HCT116 (cell line): ENCODE data around the gene SLC6A2. TPM values are rescaled to one million over a fixed set of nuclear protein-coding genes. Genes with fewer than 3 reads are reported as not detected.

Source experiments
- ATAC-seq: fragments of 200-7000 bp; cut with Tn5 transposase; 2 replicates; pipeline ENCODE4 v1.9.1; 2020; ENCODE audit warnings: mild to moderate bottlenecking, moderate library complexity
- BruUV-seq: library from RNA; stranded (reverse); fragments of 400-500 nt; replicated peaks from 2 replicates; lab custom pipeline; 2021; lab: Mats Ljungman, UMichigan
- CTCF ChIA-PET: fragments of 300-600 bp; sonication (Branson Sonifier 250); formaldehyde crosslinking; loops from one replicate; lab custom pipeline; 2021; ENCODE audit warnings: antibody characterized with exemption; lab: Charles Lee
- POLR2A ChIA-PET: fragments of 300-600, 350-600 bp; sonication (Branson Sonifier 250); formaldehyde crosslinking; loops from one replicate; lab custom pipeline; 2021; ENCODE audit warnings: antibody characterized with exemption; lab: Charles Lee
- RAD21 ChIA-PET, 2 experiments: fragments of 300-600 bp; sonication (Branson Sonifier 250); formaldehyde crosslinking; loops; one replicate each; lab custom pipeline; 2023; ENCODE audit warnings: low total read pairs in 2 of 2; ENCODE audit not compliant: uncharacterized antibody in 2 of 2, unreplicated experiment in 2 of 2, low non-redundant PET in 1 of 2; lab: Charles Lee
- DNase-seq: peaks from one replicate; pipeline ENCODE4 v3.0.0-alpha.2; 2010; ENCODE audit warnings: low read depth, low spot score
- H2AFZ ChIP-seq: fragments of 200-600 bp; shearing (Covaris generic), sonication (generic); 2 replicates; pipeline ENCODE4 v1.6.1; 2017; ENCODE audit warnings: low read depth, mixed run types, mixed read lengths, antibody characterized with exemption, low read length; ENCODE audit not compliant: poor library complexity, severe bottlenecking
- H3K27ac ChIP-seq: 2 replicates; pipeline ENCODE4 v1.5.1; 2012; ENCODE audit warnings: low read depth, low read length
- H3K27me3 ChIP-seq: fragments of 200-600 bp; sonication (generic); 2 replicates; pipeline ENCODE4 v1.6.1; 2016; ENCODE audit warnings: mixed run types, low read length, mixed read lengths; ENCODE audit not compliant: insufficient read depth
- H3K36me3 ChIP-seq, 2 experiments: fragments of 200-500 bp in 1 of 2; fragments of 200-600 bp in 1 of 2; sonication (Bioruptor generic) in 1 of 2; sonication (generic) in 1 of 2; 2 replicates each; pipeline versions ENCODE4 v1.5.1 to v1.6.1; 2014 to 2016; ENCODE audit warnings: low read length in 2 of 2, inconsistent platforms in 1 of 2, mixed read lengths in 1 of 2, mixed run types in 1 of 2; ENCODE audit not compliant: insufficient read depth in 2 of 2, control insufficient read depth in 1 of 2
- H3K4me1 ChIP-seq, 2 experiments: fragments of 200-600 bp in 1 of 2; sonication (generic) in 1 of 2; 2 replicates each; pipeline versions ENCODE4 v1.5.1 to v1.6.1; 2012 to 2017; ENCODE audit warnings: low read length in 2 of 2, inconsistent platforms in 1 of 2, mild to moderate bottlenecking in 1 of 2, mixed read lengths in 1 of 2, mixed run types in 1 of 2, moderate library complexity in 1 of 2; ENCODE audit not compliant: insufficient read depth in 2 of 2, control insufficient read depth in 1 of 2
- H3K4me2 ChIP-seq: fragments of 200-600 bp; sonication (generic); 2 replicates; pipeline ENCODE4 v1.6.1; 2017; ENCODE audit warnings: mixed run types, low read length, mixed read lengths
- H3K4me3 ChIP-seq, 2 experiments: fragments of 200-600 bp in 1 of 2; sonication (generic) in 1 of 2; replicated peaks in 1 of 2; 2 replicates each; pipeline ENCODE4 v1.5.1; 2011 to 2016; ENCODE audit warnings: low read length in 2 of 2, control low read depth in 1 of 2, low read depth in 1 of 2, mild to moderate bottlenecking in 1 of 2, mixed read lengths in 1 of 2, mixed run types in 1 of 2
- H3K79me2 ChIP-seq: fragments of 200-600 bp; sonication (generic); 2 replicates; pipeline ENCODE4 v1.6.1; 2017; ENCODE audit warnings: mild to moderate bottlenecking, mixed run types, low read length, moderate library complexity, mixed read lengths; ENCODE audit not compliant: insufficient read depth
- H3K9ac ChIP-seq: fragments of 200-600 bp; sonication (generic); 2 replicates; pipeline ENCODE4 v1.6.1; 2016; ENCODE audit warnings: low read length, mixed read lengths
- H3K9me2 ChIP-seq: fragments of 200-600 bp; sonication (generic), shearing (Covaris generic); 2 replicates; pipeline ENCODE4 v1.6.1; 2017; ENCODE audit warnings: mixed run types, mild to moderate bottlenecking, moderate library complexity; ENCODE audit not compliant: insufficient read depth
- H3K9me3 ChIP-seq, 2 experiments: fragments of 200-500 bp in 1 of 2; fragments of 200-600 bp in 1 of 2; sonication (Bioruptor generic) in 1 of 2; sonication (generic) in 1 of 2; 2 replicates each; pipeline ENCODE4 v1.6.1; 2014 to 2017; ENCODE audit warnings: low read length in 2 of 2, mixed read lengths in 2 of 2, inconsistent platforms in 1 of 2, low read depth in 1 of 2, mild to moderate bottlenecking in 1 of 2, mixed run types in 1 of 2, moderate library complexity in 1 of 2; ENCODE audit not compliant: control insufficient read depth in 1 of 2, insufficient read depth in 1 of 2
- H4K20me1 ChIP-seq: fragments of 200-600 bp; sonication (generic), shearing (Covaris generic); 2 replicates; pipeline ENCODE4 v1.6.1; 2017; ENCODE audit warnings: mixed run types, mild to moderate bottlenecking, moderate library complexity; ENCODE audit not compliant: insufficient read depth
- CTCF ChIP-seq, 3 experiments: fragments of 200-600 bp in 1 of 3; sonication (generic) in 1 of 3; IDR thresholded peaks in 2 of 3; conservative IDR thresholded peaks in 1 of 3; 2 replicates each; pipeline ENCODE4 v1.5.1; 2012 to 2017; ENCODE audit warnings: low read depth in 2 of 3, low read length in 2 of 3, antibody characterized with exemption in 1 of 3, borderline replicate concordance in 1 of 3, control low read depth in 1 of 3, mild to moderate bottlenecking in 1 of 3, mixed read lengths in 1 of 3, mixed run types in 1 of 3, moderate library complexity in 1 of 3; ENCODE audit not compliant: insufficient read depth in 1 of 3
- EZH2 ChIP-seq: fragments of 200-600 bp; sonication (generic); IDR thresholded peaks from 2 replicates; pipeline ENCODE4 v1.6.1; 2017; ENCODE audit warnings: antibody characterized with exemption, mixed run types
- JUND ChIP-seq: IDR thresholded peaks from 2 replicates; pipeline ENCODE4 v1.6.1; 2012
- MAX ChIP-seq: IDR thresholded peaks from 2 replicates; pipeline ENCODE4 v1.6.1; 2012
- POLR2A ChIP-seq: IDR thresholded peaks from 2 replicates; pipeline ENCODE4 v1.7.0; 2011; ENCODE audit warnings: borderline replicate concordance; ENCODE audit not compliant: insufficient read depth, insufficient read length; ENCODE audit errors: extremely low read depth
- RAD21 ChIP-seq: IDR thresholded peaks from 2 replicates; pipeline ENCODE4 v1.6.1; 2012; ENCODE audit warnings: low read depth, mild to moderate bottlenecking
- REST ChIP-seq: IDR thresholded peaks from 2 replicates; pipeline ENCODE4 v1.6.1; 2012; ENCODE audit warnings: low read depth
- SIN3A ChIP-seq: IDR thresholded peaks from 2 replicates; pipeline ENCODE4 v1.6.1; 2012; ENCODE audit warnings: low read depth
- SP1 ChIP-seq: IDR thresholded peaks from 2 replicates; pipeline ENCODE4 v1.6.1; 2012; ENCODE audit warnings: low read depth
- SRF ChIP-seq: IDR thresholded peaks from 2 replicates; pipeline ENCODE4 v1.6.1; 2012; ENCODE audit warnings: low read depth
- TCF7L2 ChIP-seq: IDR thresholded peaks from 2 replicates; pipeline ENCODE4 v1.7.0; 2011; ENCODE audit warnings: borderline replicate concordance, inconsistent platforms; ENCODE audit not compliant: insufficient read depth, insufficient read length; ENCODE audit errors: extremely low read depth
- ZBTB33 ChIP-seq: IDR thresholded peaks from 2 replicates; pipeline ENCODE4 v1.6.1; 2011; ENCODE audit warnings: mild to moderate bottlenecking, low read length, moderate library complexity; ENCODE audit not compliant: insufficient replicate concordance; ENCODE audit errors: extremely low read depth
- ZFX ChIP-seq: fragments of 450-650 bp; IDR thresholded peaks from 2 replicates; pipeline ENCODE4 v1.6.1; 2017
- ZNF274 ChIP-seq: fragments of 200-500 bp; sonication (Bioruptor generic); IDR thresholded peaks from 2 replicates; pipeline ENCODE4 v1.6.1; 2014; ENCODE audit warnings: mild to moderate bottlenecking, low read depth, low read length, inconsistent platforms
- intact Hi-C: fragments of 100-400 bp; cut with micrococcal nuclease; formaldehyde crosslinking; loops from 2 replicates; pipeline ENCODE4 v1.10.0; 2022
- total RNA-seq: library from RNA; stranded (reverse); gene quantifications from one replicate; pipeline ENCODE4 v1.2.1, GENCODE V29; 2021; ENCODE audit not compliant: unreplicated experiment

Gene SLC6A2
- total RNA-seq, 1 experiment from 2014 or later, result not detected

- intact Hi-C loops, result no loop called here
- DNase-seq (no peak), ATAC-seq (no peak)
- H2AFZ ChIP-seq, result no peak overlapping the region
- CTCF ChIA-PET, result no interaction called here
- H3K4me1 ChIP-seq, result peaks cover 0 to 7% of the 10 kb centered on the region in 2 experiments; a peak in 2 of 4 replicates
- no peak overlapping the region for H3K27ac ChIP-seq
- RAD21 ChIA-PET, result no interaction called here
- BruUV-seq, result no TSS peak
- no peak overlapping the region for H3K4me3 ChIP-seq
- peaks cover 10% of the 10 kb centered on the region; the same call in 1 of the 2 replicates for H3K27me3 ChIP-seq
- H4K20me1 ChIP-seq, result no peaks in the 10 kb centered on the region
- no peaks in the 10 kb centered on the region for H3K36me3 ChIP-seq
- POLR2A ChIA-PET, result no interaction called here
- H3K9me3 ChIP-seq, result no peaks in the 10 kb centered on the region
- no peak overlapping the region for H3K4me2 ChIP-seq
- TF ChIP-seq RAD21 (no peak), SIN3A (no peak), ZBTB33 (no peak), SRF (no peak), EZH2 (no peak), SP1 (no peak)
- H3K9me2 ChIP-seq, result no peaks in the 10 kb centered on the region
- H3K9ac ChIP-seq, result no peak overlapping the region
- H3K79me2 ChIP-seq, result no peaks in the 10 kb centered on the region
These were observed 74.3 kb downstream of the SLC6A2 start for GRCh38 chr16:55730115-55730514.

GRCh38 chr16:55732496-55732895 lies 76.7 kb downstream of the SLC6A2 start:
- peaks cover 0 to 19% of the 10 kb centered on the region in 2 experiments; a peak in 2 of 4 replicates for H3K4me1 ChIP-seq
- no peak for ATAC-seq
- H3K79me2 ChIP-seq, result no peaks in the 10 kb centered on the region
- intact Hi-C loops, result no loop called here
- H4K20me1 ChIP-seq, result no peaks in the 10 kb centered on the region
- RAD21 ChIA-PET, result no interaction called here
- CTCF ChIA-PET, result no interaction called here
- H3K4me2 ChIP-seq, result no peak overlapping the region
- DNase-seq, result no peak
- POLR2A ChIA-PET, result no interaction called here
- BruUV-seq, result no TSS peak
- no peaks in the 10 kb centered on the region for H3K9me2 ChIP-seq
- no peak overlapping the region for H2AFZ ChIP-seq
- peaks cover 10% of the 10 kb centered on the region; the same call in 1 of the 2 replicates for H3K27me3 ChIP-seq
- H3K36me3 ChIP-seq, result no peaks in the 10 kb centered on the region
- H3K9me3 ChIP-seq, result no peaks in the 10 kb centered on the region
- no peak overlapping the region for H3K9ac ChIP-seq
- no peak overlapping the region for H3K27ac ChIP-seq
- H3K4me3 ChIP-seq, result no peak overlapping the region
- TF ChIP-seq POLR2A, result no peak
- TF ChIP-seq ZFX, result no peak
- no peak for TF ChIP-seq ZNF274
- TF ChIP-seq REST, result no peak
- no peak for TF ChIP-seq EZH2
- no peak for TF ChIP-seq CTCF (IDR thresholded peaks at IDR 0.05 in 2 of 3, conservative IDR thresholded peaks at IDR 0.05 in 1 of 3; ENCODE audit: borderline replicate concordance in 1 of 3, insufficient read depth in 1 of 3, low read depth in 2 of 3, low read length in 2 of 3)
- no peak for TF ChIP-seq MAX
- no peak for TF ChIP-seq TCF7L2
- no peak for TF ChIP-seq SRF
- TF ChIP-seq JUND, result no peak
